ENCODE measurements around the gene EIF3B.

DNA sequence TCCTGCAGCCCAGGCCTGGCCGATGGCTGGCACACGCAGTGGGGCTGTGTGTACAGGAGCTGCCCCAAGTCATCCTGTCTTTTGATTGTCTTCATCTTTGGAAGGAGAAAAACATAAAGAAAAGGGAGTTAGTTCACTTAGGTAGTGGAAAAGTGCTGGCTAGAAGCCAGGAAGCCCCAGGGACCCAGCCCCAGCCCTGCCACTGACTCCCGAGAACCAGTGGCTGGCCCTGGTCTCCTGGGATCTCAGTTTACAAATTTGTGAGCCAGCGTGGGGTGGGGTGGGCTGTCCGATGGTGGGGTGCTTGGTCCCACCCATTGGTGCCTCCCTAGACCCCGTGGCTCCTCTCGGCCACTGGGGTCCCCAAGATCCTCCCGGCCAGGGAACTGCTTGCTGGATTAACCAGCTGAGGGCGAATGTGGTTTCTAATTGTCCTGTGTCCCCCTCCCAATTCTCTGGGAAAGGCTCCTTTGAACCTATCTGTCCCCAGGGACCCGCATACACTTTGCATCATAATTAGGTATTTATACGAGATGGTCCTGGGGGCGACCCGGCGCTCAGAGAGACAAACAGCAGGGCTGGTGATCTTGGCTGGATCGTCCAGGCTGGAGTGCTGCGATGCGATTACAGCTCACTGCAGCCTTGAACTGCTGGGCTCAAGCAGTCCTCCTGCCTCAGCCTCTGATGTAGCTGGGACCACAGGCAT lies 32.5 kb downstream of the EIF3B start:
- no peak for TF ChIP-seq EZH2 (IDR thresholded peaks at IDR 0.05; ENCODE audit: borderline replicate concordance, low read depth, low read length, severe bottlenecking)
- TF ChIP-seq, protein P1, sequence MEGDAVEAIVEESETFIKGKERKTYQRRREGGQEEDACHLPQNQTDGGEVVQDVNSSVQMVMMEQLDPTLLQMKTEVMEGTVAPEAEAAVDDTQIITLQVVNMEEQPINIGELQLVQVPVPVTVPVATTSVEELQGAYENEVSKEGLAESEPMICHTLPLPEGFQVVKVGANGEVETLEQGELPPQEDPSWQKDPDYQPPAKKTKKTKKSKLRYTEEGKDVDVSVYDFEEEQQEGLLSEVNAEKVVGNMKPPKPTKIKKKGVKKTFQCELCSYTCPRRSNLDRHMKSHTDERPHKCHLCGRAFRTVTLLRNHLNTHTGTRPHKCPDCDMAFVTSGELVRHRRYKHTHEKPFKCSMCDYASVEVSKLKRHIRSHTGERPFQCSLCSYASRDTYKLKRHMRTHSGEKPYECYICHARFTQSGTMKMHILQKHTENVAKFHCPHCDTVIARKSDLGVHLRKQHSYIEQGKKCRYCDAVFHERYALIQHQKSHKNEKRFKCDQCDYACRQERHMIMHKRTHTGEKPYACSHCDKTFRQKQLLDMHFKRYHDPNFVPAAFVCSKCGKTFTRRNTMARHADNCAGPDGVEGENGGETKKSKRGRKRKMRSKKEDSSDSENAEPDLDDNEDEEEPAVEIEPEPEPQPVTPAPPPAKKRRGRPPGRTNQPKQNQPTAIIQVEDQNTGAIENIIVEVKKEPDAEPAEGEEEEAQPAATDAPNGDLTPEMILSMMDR (IDR thresholded peaks at IDR 0.05; ENCODE audit: borderline replicate concordance, extremely low read depth, low read length, poor library complexity, severe bottlenecking): no peak

Data from DND-41 (cell line).